ENCODE results near the gene C6orf136. TPM values are rescaled to one million over a fixed set of nuclear protein-coding genes. Genes with fewer than 3 reads are reported as not detected.

Gene C6orf136
- total RNA-seq, 4 donors from 2014 or later: 13.4 to 31.7 (median 23.8) TPM

- DNase-seq: no peak
- Histone ChIP-seq H3K4me1 (peaks cover 10 to 38% of the 10 kb centered on the region in 2 donors), H3K27me3 (no peaks in the 10 kb centered on the region), H3K4me3 (replicated peaks in 1 of 3) (no peak overlapping the region), H3K27ac (peak overlapping the region in 2 of 3 donors; percentile 93 to 98), H3K9me3 (no peaks in the 10 kb centered on the region), H3K36me3 (peaks cover 6 to 9% of the 10 kb centered on the region in 2 donors)
- 61 to 75% methylated on average over 4 of the region's 4 CpGs for WGBS, 2 donors
- TF ChIP-seq, protein P1, sequence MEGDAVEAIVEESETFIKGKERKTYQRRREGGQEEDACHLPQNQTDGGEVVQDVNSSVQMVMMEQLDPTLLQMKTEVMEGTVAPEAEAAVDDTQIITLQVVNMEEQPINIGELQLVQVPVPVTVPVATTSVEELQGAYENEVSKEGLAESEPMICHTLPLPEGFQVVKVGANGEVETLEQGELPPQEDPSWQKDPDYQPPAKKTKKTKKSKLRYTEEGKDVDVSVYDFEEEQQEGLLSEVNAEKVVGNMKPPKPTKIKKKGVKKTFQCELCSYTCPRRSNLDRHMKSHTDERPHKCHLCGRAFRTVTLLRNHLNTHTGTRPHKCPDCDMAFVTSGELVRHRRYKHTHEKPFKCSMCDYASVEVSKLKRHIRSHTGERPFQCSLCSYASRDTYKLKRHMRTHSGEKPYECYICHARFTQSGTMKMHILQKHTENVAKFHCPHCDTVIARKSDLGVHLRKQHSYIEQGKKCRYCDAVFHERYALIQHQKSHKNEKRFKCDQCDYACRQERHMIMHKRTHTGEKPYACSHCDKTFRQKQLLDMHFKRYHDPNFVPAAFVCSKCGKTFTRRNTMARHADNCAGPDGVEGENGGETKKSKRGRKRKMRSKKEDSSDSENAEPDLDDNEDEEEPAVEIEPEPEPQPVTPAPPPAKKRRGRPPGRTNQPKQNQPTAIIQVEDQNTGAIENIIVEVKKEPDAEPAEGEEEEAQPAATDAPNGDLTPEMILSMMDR (IDR thresholded peaks at IDR 0.05): no peak
- TF ChIP-seq POLR2A (IDR thresholded peaks at IDR 0.05): no peak
- intact Hi-C loops (cut with DNase I): no loop called here
These were observed 34.8 kb downstream of the C6orf136 start for GRCh38 chr6:30681766-30682142.

- Histone ChIP-seq H3K4me1 (peaks cover 11 to 38% of the 10 kb centered on the region in 2 donors), H3K36me3 (peaks cover 0 to 3% of the 10 kb centered on the region in 2 donors), H3K27ac (peak overlapping the region; percentile 60 to 98 (median 93)), H3K4me3 (replicated peaks in 1 of 3) (peak overlapping the region in 1 of 3 donors; percentile 81), H3K9me3 (no peaks in the 10 kb centered on the region), H3K27me3 (no peaks in the 10 kb centered on the region)
- TF ChIP-seq, protein P1 (IDR thresholded peaks at IDR 0.05): no peak
- peak in 1 of 2 donors; percentile 4 for TF ChIP-seq POLR2A (IDR thresholded peaks at IDR 0.05)
- 52 to 55% methylated on average over 6 to 11 of the region's 11 CpGs for WGBS, 2 donors
- intact Hi-C loops (cut with DNase I): no loop called here
- peak; percentile 56 to 61 for DNase-seq
These were observed 35.5 kb downstream of the C6orf136 start for GRCh38 chr6:30682143-30683117.

- Histone ChIP-seq H3K9me3 (no peaks in the 10 kb centered on the region), H3K4me1 (peaks cover 20 to 48% of the 10 kb centered on the region in 2 donors), H3K4me3 (replicated peaks in 1 of 3) (peak overlapping the region in 2 of 3 donors; percentile 14 to 81), H3K36me3 (no peaks in the 10 kb centered on the region), H3K27ac (peak overlapping the region; percentile 60 to 98 (median 93)), H3K27me3 (no peaks in the 10 kb centered on the region)
- intact Hi-C loops (cut with DNase I): no loop called here
- 40 to 42% methylated on average over 7 of the region's 7 CpGs for WGBS, 2 donors
- no peak for TF ChIP-seq POLR2A (IDR thresholded peaks at IDR 0.05)
- TF ChIP-seq, protein P1 (IDR thresholded peaks at IDR 0.05): no peak
- DNase-seq: no peak
These were observed 36.4 kb downstream of the C6orf136 start for GRCh38 chr6:30683183-30683979.

DNA sequence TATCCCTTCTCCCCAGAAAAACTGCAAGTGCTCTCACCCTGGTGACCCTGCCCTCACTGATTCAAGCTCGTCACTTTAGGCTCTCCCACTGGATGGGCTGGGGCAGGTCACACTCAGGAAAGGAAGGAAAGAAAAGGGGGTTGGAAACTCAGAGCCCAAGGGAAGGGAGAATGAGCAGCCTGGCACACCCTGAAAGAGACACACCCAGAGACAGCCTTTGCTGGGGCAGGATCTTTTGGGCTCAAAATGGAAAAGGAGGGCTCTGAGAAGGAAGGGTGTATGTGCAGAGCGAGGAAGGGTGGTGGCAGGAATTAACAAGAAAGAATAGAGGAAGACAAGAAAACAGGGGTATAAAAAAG is 37.0 kb downstream of the C6orf136 start:
- H3K27me3 ChIP-seq: no peaks in the 10 kb centered on the region
- intact Hi-C loops (cut with DNase I): no loop called here
- H3K4me3 ChIP-seq (replicated peaks in 1 of 3): peak overlapping the region in 1 of 3 donors; percentile 81
- H3K9me3 ChIP-seq: no peaks in the 10 kb centered on the region
- peak overlapping the region; percentile 60 to 98 (median 93) for H3K27ac ChIP-seq
- 46 to 68% methylated on average over 2 of the region's 2 CpGs for WGBS, 2 donors
- TF ChIP-seq, protein P1 (IDR thresholded peaks at IDR 0.05): no peak
- TF ChIP-seq POLR2A (IDR thresholded peaks at IDR 0.05): no peak
- no peak for DNase-seq
- H3K36me3 ChIP-seq: no peaks in the 10 kb centered on the region
- H3K4me1 ChIP-seq: peaks cover 20 to 53% of the 10 kb centered on the region in 2 donors

Measured in thyroid gland (tissue), 4 donors.